Measurements from ENCODE around the gene GJD3.

GRCh38 chr17:40364121-40364861 lies at the start of gene GJD3:
- TF ChIP-seq CTCF (IDR thresholded peaks at IDR 0.05) (no peak), POLR2A (IDR thresholded peaks at IDR 0.05) (no peak), EP300 (IDR thresholded peaks at IDR 0.05) (no peak)
